CD4-positive, alpha-beta T cell treated with Interleukin-15 for 1 hour (primary cell): ENCODE results near the gene TRIM47.
"Not testable (repeated sequence)": the region's sequence is repeated elsewhere in the genome, so short reads cannot be mapped to it uniquely, and the experiment has no call there.

ENCODE experiments used
- DNase-seq: peaks from one replicate; pipeline ENCODE4 v3.0.0-alpha.2; 2020

The TRIM47 gene

GRCh38 chr17:75865404-75866188, 12.8 kb downstream of the TRIM47 start:
- not testable (repeated sequence) for DNase-seq

- DNase-seq = not testable (repeated sequence)
Measured at GRCh38 chr17:75864887-75865286, 13.5 kb downstream of the TRIM47 start.

GRCh38 chr17:75864448-75864871, 13.9 kb downstream of the TRIM47 start:
- peak; percentile 80 for DNase-seq

GRCh38 chr17:75861927-75862317, 16.5 kb downstream of the TRIM47 start:
- DNase-seq = no peak

- not testable (repeated sequence) for DNase-seq
Measured at GRCh38 chr17:75859358-75859757, 19.0 kb downstream of the TRIM47 start.

- DNase-seq = no peak
Measured at GRCh38 chr17:75856062-75856756, 22.2 kb downstream of the TRIM47 start.

- DNase-seq = peak; percentile 99
Measured at GRCh38 chr17:75855310-75856061, 22.9 kb downstream of the TRIM47 start, which contains the start of gene WBP2. Gene WBP2 (minus strand): TSS chr17:75855335. CDS start chr17:75855297, 38 bp downstream.

GRCh38 chr17:75854881-75855309, 23.5 kb downstream of the TRIM47 start:
- DNase-seq = no peak

GRCh38 chr17:75854101-75854748, 24.2 kb downstream of the TRIM47 start:
- no peak for DNase-seq

GRCh38 chr17:75853433-75853832, 24.9 kb downstream of the TRIM47 start:
- no peak for DNase-seq

GRCh38 chr17:75851693-75851991, 26.7 kb downstream of the TRIM47 start:
- DNase-seq = not testable (repeated sequence)

GRCh38 chr17:75850928-75851692, 27.3 kb downstream of the TRIM47 start:
- DNase-seq = no peak

GRCh38 chr17:75849724-75850123, 28.7 kb downstream of the TRIM47 start:
- DNase-seq = no peak

- DNase-seq = no peak
Measured at GRCh38 chr17:75849279-75849646, 29.1 kb downstream of the TRIM47 start.

GRCh38 chr17:75848523-75849278, 29.7 kb downstream of the TRIM47 start:
- peak; percentile 65 for DNase-seq

GRCh38 chr17:75847614-75848522, 30.5 kb downstream of the TRIM47 start:
- DNase-seq = no peak

- DNase-seq = no peak
Measured at GRCh38 chr17:75846692-75847613, 31.4 kb downstream of the TRIM47 start.

GRCh38 chr17:75845933-75846691, 32.3 kb downstream of the TRIM47 start:
- no peak for DNase-seq
